Frontal cortex (tissue), 4 donors: ENCODE measurements around the gene MRPL28. TPM values are rescaled to one million over a fixed set of nuclear protein-coding genes. Genes with fewer than 3 reads are reported as not detected.
A peak's percentile ranks its signal among the peaks of the same experiment; 100 is the strongest.
"Not testable (repeated sequence)": the region's sequence is repeated elsewhere in the genome, so short reads cannot be mapped to it uniquely, and the experiment has no call there.

Experiments
- DNase-seq, 2 donors: peaks; one replicate each; pipeline ENCODE4 v3.0.0; 2012; ENCODE audit warnings: low spot score in 2 of 2
- FAIRE-seq: peaks from 2 replicates; lab custom pipeline; 2012; peaks lifted over from hg19 to GRCh38; lab: Jason Lieb, UNC
- total RNA-seq: library from RNA; depleted of rRNA; stranded (reverse); fragments of >200 nt; gene quantifications from one replicate; pipeline ENCODE4 v1.2.3, GENCODE V29; 2014
- donor health status: control.
- donor health status: control.
- donor health status: control.

MRPL28 gene
- total RNA-seq, result 44.8 TPM

DNA sequence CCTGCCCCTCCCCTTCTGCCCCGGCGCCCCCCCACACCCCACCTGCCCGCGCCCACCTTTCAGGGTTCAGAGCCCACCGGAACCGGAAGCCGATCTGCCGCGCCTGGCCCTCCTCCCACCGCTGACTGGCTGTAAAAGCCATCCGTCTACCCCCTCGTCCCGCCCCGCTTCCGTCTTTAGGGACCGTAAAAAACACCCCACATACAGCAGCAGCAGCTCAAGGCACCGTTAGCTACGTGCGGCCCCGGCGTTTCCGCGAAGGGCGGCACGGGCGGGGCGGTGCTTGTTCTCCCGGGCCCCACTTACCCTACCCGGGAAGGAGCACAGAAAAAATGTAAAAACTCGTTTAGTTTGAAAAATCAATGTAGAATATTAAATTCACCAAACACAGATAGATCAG lies at the start of gene MRPL28:
Gene MRPL28, minus strand, starts transcription at position 96 of the 400 bp plus-strand sequence. CDS start 320 bp downstream, outside the sequence.
- FAIRE-seq (peak; percentile 82), DNase-seq (peak; percentile 98 to 99)

DNA sequence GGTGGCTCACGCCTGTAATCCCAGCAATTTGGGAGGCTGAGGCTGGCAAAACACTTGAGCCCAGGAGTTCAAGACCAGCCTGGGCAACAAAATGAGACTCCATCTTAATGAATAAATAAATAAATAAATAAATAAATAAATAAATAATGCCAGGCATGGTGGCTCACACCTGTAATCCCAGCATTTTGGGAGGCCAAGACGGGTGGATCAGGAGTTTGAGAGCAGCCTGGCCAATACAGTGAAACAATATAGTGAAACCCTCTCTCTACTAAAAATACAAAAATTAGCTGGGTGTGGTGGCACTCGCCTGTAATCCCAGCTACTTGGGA lies 44.8 kb upstream of the MRPL28 start:
- DNase-seq, FAIRE-seq: not testable (repeated sequence)

DNA sequence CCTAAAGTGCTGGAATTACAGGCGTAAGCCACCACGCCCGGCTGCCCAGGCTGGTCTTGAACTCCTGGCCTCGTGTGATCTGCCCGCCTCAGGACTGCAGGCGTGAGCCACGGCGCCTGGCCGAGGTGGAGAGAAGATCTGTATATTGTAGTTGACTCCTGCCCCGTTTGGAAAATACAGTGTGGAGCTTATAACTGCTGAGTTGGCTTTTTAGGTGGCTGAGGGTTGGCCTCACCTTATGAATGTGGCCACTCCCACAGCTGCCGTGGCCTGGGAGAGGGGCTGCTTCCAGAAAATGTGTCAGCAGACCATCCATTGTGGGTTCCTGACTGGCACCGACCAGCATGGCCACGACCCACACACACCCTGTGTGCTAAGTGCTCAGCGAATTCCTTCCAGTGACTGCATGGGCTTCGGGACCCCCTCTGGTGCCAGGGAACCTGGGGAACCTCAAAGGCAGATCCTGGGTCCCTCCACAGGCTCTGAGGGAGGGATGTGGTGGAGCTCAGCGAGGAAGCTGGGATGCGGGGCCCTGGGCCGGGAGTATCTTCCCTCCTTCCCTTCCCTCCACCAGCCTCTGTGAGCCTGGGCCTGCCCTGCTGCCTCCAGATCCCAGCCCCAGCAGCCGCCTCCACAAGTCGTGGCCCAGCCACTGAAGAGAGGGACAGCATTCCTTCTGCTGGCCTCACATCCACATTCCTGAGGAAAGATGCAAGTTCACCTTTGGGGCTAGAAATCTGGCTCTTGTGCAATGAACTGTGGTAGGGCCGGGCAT lies 44.2 kb upstream of the MRPL28 start:
- FAIRE-seq, result no peak
- DNase-seq, result no peak

DNA sequence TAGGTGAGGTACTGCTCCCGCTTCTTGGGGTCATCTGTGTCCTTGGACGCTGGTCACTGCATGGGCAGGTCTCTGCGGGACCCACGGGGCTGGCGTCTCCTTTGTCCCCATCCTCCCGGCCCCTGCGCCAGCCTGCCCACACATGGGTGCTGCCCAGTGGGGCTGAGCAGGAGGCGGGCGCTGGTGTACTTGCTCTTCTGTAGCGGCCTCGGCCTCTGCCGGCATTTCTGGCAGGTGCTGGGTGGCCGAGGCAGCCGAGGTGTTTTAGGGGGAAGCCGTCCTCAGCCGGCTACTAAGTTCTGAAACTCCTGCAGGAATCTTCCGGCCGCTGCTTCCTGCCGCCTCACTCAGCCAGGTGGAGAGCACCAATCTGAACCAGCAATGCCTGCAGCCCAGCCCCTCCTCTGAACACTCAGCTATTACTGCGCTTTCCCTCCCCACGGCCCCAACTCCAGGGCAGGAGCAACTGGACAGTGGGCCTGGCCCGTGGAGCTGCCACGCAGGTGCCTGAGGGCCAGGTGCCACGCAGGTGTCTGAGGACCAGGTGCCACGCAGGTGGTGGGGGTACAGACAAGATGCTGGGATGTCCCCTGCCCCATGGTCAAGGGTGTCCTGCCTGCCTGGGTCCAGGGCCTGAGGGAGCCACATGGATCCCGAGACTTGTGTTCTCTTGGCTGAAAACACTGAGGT lies 41.4 kb upstream of the MRPL28 start:
- DNase-seq (peak in 1 of 2 donors; percentile 12), FAIRE-seq (no peak)

DNA sequence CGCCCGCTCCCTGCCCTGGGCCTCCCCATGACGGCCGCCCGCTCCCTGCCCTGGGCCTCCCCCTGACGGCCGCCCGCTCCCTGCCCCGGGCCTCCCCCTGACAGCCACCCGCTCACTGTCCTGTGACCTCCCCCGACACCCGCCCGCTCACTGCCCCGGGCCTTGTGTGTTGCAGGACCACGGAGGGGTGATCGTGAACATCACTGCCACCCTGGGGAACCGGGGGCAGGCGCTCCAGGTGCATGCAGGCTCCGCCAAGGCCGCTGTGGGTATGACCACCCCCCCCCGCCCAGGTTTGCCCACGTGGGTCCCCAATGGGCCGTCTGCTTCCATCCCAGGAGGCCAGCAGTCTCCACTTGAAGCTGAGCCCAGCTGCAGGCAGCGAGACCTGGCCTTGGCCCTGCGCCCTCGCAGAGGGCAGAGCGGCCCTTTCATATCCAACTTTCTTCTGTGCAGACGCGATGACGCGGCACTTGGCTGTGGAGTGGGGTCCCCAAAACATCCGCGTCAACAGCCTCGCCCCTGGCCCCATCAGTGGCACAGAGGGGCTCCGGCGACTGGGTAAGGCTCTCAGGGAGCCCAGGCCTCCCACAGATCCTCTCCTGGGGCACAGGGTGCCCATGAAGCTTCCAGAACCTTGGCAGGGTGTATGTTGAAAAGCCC lies 40.3 kb upstream of the MRPL28 start:
- no peak for FAIRE-seq
- DNase-seq, result peak in 1 of 2 donors; percentile 5

DNA sequence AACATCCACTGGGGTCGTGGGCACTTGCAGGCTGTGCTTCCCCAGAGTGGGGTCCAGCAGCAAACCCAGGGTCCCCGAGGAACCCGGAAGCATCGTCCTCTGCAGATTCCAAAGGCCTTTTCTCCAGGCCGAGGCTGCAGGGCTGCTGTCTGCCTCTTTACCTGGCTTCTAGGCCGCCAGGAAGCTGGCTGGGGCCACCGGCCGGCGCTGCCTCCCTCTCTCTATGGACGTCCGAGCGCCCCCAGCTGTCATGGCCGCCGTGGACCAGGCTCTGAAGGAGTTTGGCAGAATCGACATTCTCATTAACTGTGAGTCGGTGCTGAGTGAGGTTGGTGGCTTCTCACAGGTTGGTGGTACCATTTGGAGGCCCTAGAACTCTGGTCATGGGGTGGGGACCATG lies 36.9 kb upstream of the MRPL28 start:
- DNase-seq, result no peak
- FAIRE-seq, result no peak

DNA sequence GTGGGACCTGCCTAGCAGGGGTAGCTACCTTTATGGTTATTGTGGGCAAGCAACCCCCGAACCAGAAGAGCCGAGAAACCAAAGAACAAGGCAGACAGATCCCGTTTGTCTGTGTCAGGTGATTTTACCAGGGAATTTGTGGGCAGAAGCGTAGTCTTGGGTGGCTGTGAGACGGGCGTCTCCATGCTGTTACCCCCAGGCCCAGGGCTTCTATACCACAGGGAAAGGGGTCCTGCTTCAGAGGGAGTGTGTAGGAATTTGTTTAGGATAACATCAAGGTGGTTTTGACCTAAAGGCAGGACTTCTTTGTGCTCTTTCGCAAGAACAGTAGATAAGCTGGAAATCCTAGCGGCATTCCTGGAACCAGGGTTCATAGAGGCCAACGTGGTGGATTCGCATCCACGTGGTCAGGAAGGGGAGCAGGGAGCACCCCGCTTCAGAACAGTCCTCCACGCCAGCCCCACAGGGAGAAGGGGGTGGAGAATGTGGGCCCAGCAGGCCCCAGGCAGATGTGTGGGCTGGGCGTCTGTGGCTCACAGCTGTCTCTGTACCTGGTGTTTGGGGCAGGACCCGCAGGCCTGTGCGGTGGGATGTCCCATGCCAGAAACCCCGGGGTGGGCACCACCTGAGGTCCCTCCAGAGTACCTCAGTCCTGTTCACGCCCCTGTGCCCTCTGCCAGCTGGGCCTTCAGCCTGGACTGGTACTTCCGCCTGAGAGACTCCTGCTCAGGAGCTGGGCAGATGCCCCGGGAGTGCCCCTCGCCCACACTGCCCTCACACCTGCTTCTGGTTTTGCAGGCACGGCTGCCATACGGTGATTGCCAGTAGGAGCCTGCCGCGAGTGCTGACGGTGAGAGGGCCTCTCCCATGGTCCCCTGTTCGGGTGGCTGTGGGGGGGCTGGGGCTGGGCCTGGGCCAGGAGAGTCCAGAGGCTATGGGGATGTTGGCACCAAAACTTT lies 35.5 kb upstream of the MRPL28 start:
- DNase-seq (no peak), FAIRE-seq (no peak)

DNA sequence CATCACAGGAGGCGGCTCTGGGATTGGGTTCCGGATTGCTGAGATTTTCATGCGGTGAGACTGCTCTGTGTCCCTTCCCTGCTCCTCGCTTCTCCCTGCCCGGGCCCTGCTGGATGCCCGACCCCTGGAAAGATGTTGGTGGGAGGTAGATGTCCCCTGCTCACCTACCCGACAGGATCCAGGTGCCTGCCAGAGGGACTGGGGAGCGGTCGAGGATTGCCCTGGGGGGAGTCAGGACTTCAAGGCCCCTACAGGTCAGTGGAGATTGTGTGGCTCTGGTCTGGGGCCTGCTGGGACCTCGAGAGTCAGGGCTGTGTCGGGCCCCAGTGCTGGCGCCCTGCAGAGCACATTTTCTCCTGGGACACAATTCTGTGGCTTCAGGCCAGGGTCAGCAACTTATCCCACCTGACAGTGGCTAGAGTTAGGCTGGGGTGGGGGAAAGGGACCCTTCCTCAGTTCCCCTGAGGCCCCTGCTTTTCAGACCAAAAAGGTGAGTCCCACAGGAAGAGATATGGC lies 34.7 kb upstream of the MRPL28 start:
- no peak for FAIRE-seq
- DNase-seq, result no peak

DNA sequence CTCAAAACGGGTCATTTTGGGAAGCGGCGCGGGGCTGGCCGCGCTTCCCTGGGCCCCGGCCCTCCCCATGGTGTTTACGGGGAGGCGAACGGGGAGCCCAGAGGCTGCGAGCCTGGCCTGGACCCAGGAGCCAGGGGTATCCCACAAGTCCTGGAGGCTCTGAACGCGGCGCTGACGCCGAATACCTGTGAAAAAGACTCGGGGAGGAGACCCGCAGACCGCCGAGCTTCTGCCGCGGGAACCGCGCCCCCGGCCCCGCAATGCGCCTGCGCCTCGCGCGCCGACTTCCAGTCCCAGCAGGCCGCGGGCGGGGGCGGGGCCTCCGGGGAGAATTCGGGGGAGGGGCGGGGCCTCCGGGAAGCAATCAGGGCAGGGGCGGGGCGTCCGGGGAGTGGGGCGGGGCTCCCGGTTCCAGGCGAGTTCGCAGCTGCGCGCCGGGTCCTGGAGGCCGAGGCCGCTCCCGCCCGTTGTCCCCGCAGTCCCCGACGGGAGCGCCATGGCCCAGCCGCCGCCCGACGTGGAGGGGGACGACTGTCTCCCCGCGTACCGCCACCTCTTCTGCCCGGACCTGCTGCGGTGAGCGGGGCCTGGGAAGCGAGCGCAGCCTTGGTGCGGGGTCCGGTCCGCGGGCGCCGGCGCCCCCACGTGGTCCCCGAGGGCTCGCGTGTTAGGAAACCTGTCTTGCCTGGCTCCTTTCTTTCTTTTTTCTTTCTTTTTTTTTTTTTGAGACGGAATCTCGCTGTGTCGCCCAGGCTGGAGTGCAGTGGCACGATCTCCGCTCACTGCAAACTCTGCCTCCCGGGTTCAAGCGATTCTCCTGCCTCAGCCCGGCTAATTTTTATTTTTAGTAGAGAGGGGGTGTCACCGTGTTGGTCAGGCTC lies 31.4 kb upstream of the MRPL28 start, which contains the start of gene DECR2:
Gene DECR2, plus strand, starts transcription at position 418 of the 881 bp plus-strand sequence. Its CDS starts 79 bp downstream, at position 497.
- DNase-seq (peak; percentile 99 to 100), FAIRE-seq (no peak)

DNA sequence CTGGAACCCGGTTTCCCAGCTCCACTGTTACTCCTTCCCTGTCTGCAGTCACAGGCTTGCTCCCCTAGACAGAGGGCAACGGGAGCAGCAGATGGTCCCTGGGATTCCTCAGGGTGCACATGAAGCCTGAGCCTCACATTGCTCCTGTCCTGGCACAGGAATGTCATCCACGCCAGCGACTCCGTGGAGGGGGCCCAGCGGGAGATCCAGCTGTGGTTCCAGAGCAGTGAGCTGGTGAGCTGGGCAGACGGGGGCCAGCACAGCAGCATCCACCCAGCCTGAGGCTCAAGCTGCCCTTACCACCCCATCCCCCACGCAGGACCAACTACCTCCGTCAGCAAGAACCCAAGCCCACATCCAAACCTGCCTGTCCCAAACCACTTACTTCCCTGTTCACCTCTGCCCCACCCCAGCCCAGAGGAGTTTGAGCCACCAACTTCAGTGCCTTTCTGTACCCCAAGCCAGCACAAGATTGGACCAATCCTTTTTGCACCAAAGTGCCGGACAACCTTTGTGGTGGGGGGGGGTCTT lies 29.8 kb upstream of the MRPL28 start:
- FAIRE-seq (no peak), DNase-seq (no peak)

DNA sequence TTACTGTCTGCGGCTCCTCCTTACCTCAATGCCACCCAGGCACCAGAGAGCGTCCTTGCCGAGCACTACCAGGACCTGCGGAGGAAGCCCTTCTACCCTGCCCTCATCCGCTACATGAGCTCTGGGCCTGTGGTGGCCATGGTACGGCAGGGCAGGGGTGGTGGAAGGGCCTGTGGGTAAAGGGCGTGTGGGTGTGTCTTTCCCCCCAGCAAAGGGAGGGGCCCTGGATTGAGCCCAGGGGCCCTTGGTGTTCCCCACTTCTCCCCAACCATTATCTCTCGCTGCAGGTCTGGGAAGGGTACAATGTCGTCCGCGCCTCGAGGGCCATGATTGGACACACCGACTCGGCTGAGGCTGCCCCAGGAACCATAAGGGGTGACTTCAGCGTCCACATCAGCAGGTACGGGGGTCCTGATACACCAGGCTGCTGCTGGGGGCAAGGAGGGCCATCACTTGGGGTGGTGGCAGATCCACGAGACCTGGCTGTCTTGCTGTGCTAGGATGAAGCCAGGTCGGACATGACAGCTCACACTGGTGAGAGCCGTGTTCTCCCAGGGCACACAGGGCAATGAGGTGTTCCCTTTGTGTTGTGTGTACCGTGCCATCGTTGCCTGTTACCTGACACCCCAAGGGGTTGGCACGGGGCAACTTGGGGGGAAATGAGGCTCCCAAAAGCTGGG lies 29.1 kb upstream of the MRPL28 start:
- no peak for DNase-seq
- FAIRE-seq, result no peak

DNA sequence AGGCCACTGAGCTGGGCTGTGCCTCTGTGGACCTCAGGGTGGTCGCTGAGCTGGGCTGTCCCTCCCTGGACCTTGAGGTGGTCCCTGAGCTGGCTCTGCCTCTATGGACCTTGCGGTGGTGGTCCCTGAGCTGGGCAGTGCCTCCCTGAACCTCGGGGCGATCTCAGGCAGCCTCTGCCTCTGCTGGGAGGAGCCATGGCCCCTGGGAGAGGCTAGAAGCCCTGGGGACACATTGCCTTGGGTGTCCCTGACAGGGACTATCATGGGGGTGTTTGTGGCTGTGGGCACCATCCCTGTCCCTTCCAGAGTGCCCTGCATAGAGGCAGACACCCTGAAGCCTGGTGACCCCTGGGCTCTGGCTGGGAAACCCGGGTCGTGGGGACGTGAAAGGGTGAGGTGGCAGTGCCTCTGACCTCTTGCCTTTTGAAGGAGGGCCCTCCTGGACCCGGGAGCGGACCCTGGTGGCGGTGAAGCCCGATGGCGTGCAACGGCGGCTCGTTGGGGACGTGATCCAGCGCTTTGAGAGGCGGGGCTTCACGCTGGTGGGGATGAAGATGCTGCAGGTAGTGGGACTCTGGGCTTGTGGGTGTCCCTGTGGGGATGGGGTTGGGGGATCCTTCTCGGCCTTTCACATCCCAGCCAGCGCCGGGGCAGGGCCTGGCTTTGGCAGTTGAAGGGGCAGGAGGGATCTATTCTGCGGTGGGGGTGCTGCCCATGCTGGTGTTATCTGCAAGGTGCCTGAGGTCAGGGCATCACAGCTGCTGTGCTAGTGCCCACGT lies 28.4 kb upstream of the MRPL28 start:
- no peak for DNase-seq
- no peak for FAIRE-seq

DNA sequence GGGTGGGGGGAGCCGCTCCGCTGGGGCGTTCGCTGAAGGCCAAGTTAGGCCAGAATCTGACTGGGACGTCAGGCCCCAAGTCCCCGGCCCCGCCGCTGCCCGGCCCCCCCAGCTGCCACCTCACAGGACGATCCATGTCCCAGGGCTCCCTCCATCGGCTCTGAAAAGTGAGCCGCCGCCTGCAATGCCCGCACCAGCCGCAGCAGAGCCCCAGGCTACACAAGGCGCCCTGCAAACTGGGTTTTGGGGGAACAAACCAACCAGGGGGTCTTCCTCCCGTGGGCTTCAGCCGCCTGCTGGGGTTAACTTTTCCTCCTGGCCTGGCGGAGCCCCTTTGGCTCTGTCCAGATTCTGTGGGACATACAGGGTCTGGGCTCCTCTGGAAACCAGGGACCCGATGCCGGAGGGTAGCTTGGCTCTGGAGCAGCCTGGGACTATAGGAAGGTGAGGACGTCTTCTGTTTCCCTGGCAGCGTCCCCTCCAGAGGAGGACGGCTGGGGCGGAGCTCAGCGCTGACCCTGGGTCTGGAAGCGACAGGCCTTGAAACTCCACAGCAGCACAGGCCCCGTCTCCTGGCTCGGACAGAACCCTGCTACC lies 27.5 kb upstream of the MRPL28 start:
- FAIRE-seq, result no peak
- DNase-seq, result peak; percentile 72 to 79

DNA sequence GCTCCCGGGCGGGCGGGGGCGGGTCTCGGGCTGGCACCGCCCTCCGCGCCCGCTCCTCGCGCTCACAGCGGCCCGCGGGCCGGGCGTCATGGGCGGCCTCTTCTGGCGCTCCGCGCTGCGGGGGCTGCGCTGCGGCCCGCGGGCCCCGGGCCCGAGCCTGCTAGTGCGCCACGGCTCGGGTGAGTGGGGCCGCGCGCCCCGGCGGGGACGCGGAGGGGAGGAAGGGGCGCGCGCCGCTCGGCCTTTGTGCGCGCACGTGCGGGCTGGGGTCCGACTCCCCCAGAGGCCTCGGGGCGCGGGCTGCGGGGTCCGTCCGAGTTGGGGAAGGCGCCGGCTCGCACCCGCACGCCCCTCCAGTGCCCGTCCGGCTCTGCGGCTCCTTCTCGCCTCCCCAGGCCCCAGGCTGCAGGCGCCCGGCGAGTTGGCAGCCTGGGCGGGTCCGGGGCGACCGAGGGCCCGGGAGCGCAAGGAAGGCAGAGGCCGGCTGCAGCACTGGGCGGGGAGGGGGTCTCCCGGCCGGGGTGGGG lies 26.9 kb upstream of the MRPL28 start, which contains the start of gene NME4:
Gene NME4, plus strand, starts transcription at position 65 of the 527 bp plus-strand sequence. Its CDS starts 24 bp downstream, at position 89.
- no peak for FAIRE-seq
- DNase-seq, result peak; percentile 66 to 71

DNA sequence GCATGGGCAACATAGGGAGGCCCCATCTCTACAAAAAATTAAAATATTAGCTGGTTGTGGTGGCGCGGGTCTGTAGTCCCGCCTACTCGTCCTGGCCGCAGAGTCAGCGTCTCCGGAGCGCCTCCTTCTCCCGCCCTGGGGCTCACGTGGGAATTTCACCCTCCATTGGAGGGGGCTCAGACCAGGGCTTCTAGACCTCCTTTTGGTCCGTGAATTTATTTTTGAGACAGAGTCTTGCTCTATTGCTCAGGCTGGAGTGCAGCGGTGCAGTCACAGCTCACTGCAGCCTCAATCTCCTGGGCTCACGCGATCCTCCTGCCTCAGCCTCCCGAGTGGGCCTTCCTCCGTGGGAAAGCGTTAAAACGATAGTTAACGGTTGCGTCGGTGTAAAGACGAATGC lies 26.3 kb upstream of the MRPL28 start:
- FAIRE-seq (no peak), DNase-seq (peak in 1 of 2 donors; percentile 70)

DNA sequence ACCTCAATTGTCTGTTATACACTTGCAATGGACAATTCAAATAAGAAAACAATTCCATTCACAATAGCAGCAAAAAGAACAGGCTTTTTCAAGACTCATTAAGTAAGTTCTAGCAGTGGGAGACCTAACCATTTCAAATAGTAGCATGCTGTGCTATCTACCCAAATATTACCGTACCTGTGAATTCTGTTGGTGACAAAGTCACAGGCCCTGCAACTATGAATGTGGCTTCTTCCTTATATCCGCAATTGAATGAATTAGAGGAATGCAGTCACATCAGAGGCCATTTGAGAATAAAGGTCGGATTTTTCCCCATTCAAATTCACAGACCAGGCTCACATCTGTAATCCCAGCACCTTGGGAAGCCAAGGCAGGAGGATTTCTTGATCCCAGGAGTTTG lies 25.9 kb upstream of the MRPL28 start:
- no peak for FAIRE-seq
- DNase-seq, result no peak
